Stimulated activated CD8-positive, alpha-beta memory T cell treated with anti-CD3 and anti-CD28 coated beads, Interleukin-7, amount 100 ng/mL, for 48 hours (primary cell): ENCODE data around the gene CMIP.
A peak's percentile ranks its signal among the peaks of the same experiment; 100 is the strongest.
"Not testable (repeated sequence)": the region's sequence is repeated elsewhere in the genome, so short reads cannot be mapped to it uniquely, and the experiment has no call there.

Experiments used
- DNase-seq, 2 donors: peaks; one replicate each; pipeline ENCODE4 v3.0.0-alpha.2; 2020; ENCODE audit warnings: low read depth in 1 of 2; ENCODE audit errors: extremely low read depth in 1 of 2

Gene CMIP

GRCh38 chr16:81444448-81445121 is at the start of gene CMIP:
TSS of gene CMIP (plus strand) at chr16:81444808.
- DNase-seq = peak; percentile 59 to 62

- DNase-seq = no peak
Observed at GRCh38 chr16:81394966-81395655, 49.5 kb upstream of the CMIP start.

- DNase-seq = no peak
Observed at GRCh38 chr16:81397058-81397878, 47.3 kb upstream of the CMIP start.

GRCh38 chr16:81397879-81398520 is 46.6 kb upstream of the CMIP start:
- DNase-seq = no peak

GRCh38 chr16:81399909-81400308 is 44.7 kb upstream of the CMIP start:
- DNase-seq = no peak

GRCh38 chr16:81401035-81401950 is 43.3 kb upstream of the CMIP start:
- DNase-seq = no peak

GRCh38 chr16:81403208-81403600 is 41.4 kb upstream of the CMIP start:
- DNase-seq = no peak

- peak; percentile 51 to 68 for DNase-seq
Observed at GRCh38 chr16:81403601-81404391, 40.8 kb upstream of the CMIP start.

GRCh38 chr16:81405002-81405401 is 39.6 kb upstream of the CMIP start:
- not testable (repeated sequence) for DNase-seq

- no peak for DNase-seq
Observed at GRCh38 chr16:81405702-81406113, 38.9 kb upstream of the CMIP start.

- no peak for DNase-seq
Observed at GRCh38 chr16:81408409-81408950, 36.1 kb upstream of the CMIP start.

GRCh38 chr16:81409016-81409556 is 35.5 kb upstream of the CMIP start:
- DNase-seq = no peak

- DNase-seq = no peak
Observed at GRCh38 chr16:81410643-81411293, 33.8 kb upstream of the CMIP start.

- DNase-seq = no peak
Observed at GRCh38 chr16:81413245-81413990, 31.2 kb upstream of the CMIP start.

GRCh38 chr16:81415751-81416150 is 28.9 kb upstream of the CMIP start:
- no peak for DNase-seq

GRCh38 chr16:81416749-81417148 is 27.9 kb upstream of the CMIP start:
- DNase-seq = no peak

- DNase-seq = no peak
Observed at GRCh38 chr16:81417210-81417609, 27.4 kb upstream of the CMIP start.

- no peak for DNase-seq
Observed at GRCh38 chr16:81419806-81420205, 24.8 kb upstream of the CMIP start.
